Caco-2 (cell line): Measurements from ENCODE around the gene LIM2. TPM values are rescaled to one million over a fixed set of nuclear protein-coding genes. Genes with fewer than 3 reads are reported as not detected.
A peak's percentile ranks its signal among the peaks of the same experiment; 100 is the strongest.

Source experiments
- BruUV-seq: library from RNA; stranded (reverse); fragments of 400-500 nt; replicated peaks from 2 replicates; lab custom pipeline; 2021; lab: Mats Ljungman, UMichigan
- CTCF ChIA-PET: fragments of 300-600 bp; sonication (Branson Sonifier 250); formaldehyde crosslinking; loops from one replicate; lab custom pipeline; 2022; ENCODE audit warnings: antibody characterized with exemption; lab: Charles Lee
- POLR2A ChIA-PET: fragments of 300-600 bp; sonication (Branson Sonifier 250); formaldehyde crosslinking; loops from one replicate; lab custom pipeline; 2022; ENCODE audit warnings: antibody characterized with exemption; lab: Charles Lee
- DNase-seq, 2 experiments: peaks; one replicate each; pipeline versions ENCODE4 v3.0.0 to v3.0.0-alpha.2; 2020 to 2022
- H3K27me3 ChIP-seq: replicated peaks from 2 replicates; pipeline ENCODE4 v1.6.0; 2011; ENCODE audit warnings: low read length; ENCODE audit not compliant: control insufficient read depth, insufficient read depth
- H3K36me3 ChIP-seq: 2 replicates; pipeline ENCODE4 v1.5.1; 2011; ENCODE audit warnings: low read length; ENCODE audit not compliant: control insufficient read depth, insufficient read depth
- H3K4me1 ChIP-seq: fragments of 250-450 bp; sonication (Bioruptor Pico); 2 replicates; pipeline ENCODE4 v1.5.1; 2020; ENCODE audit warnings: mild to moderate bottlenecking
- H3K4me3 ChIP-seq: 2 replicates; pipeline ENCODE4 v1.5.1; 2011; ENCODE audit warnings: low read depth, mild to moderate bottlenecking, control low read depth, low read length
- H3K9me3 ChIP-seq: fragments of 250-450 bp; sonication (Bioruptor Pico); 2 replicates; pipeline ENCODE4 v1.5.1; 2020; ENCODE audit warnings: mild to moderate bottlenecking, moderate library complexity
- H3K27ac Mint-ChIP-seq: one replicate; pipeline ENCODE4 v1.8.0; 2022; ENCODE audit warnings: mixed read lengths; ENCODE audit not compliant: unreplicated experiment
- H3K27me3 Mint-ChIP-seq: one replicate; pipeline ENCODE4 v1.8.0; 2022; ENCODE audit warnings: mixed read lengths; ENCODE audit not compliant: insufficient read depth, unreplicated experiment
- H3K36me3 Mint-ChIP-seq: one replicate; pipeline ENCODE4 v1.8.0; 2022; ENCODE audit warnings: mild to moderate bottlenecking, mixed read lengths; ENCODE audit not compliant: insufficient read depth, unreplicated experiment
- H3K4me1 Mint-ChIP-seq: one replicate; pipeline ENCODE4 v1.8.0; 2022; ENCODE audit warnings: low read depth, mixed read lengths; ENCODE audit not compliant: unreplicated experiment
- H3K4me3 Mint-ChIP-seq: one replicate; pipeline ENCODE4 v1.8.0; 2022; ENCODE audit warnings: mild to moderate bottlenecking, moderate library complexity, mixed read lengths; ENCODE audit not compliant: unreplicated experiment
- H3K9me3 Mint-ChIP-seq: one replicate; pipeline ENCODE4 v1.8.0; 2022; ENCODE audit warnings: mixed read lengths; ENCODE audit not compliant: unreplicated experiment
- CTCF ChIP-seq, 2 experiments: fragments of 200-600 bp in 1 of 2; IDR thresholded peaks; 1 replicate in 1 of 2; 2 replicates in 1 of 2; pipeline versions ENCODE4 v1.5.1 to v1.8.0; 2011 to 2022; ENCODE audit warnings: antibody characterized with exemption in 1 of 2, control low read depth in 1 of 2, inconsistent platforms in 1 of 2, low read depth in 1 of 2, low read length in 1 of 2, mild to moderate bottlenecking in 1 of 2, moderate library complexity in 1 of 2; ENCODE audit not compliant: insufficient read depth in 1 of 2, severe bottlenecking in 1 of 2, unreplicated experiment in 1 of 2
- intact Hi-C: fragments of 100-400 bp; cut with micrococcal nuclease; formaldehyde crosslinking; loops from one replicate; pipeline ENCODE4 v1.10.0; 2022; ENCODE audit not compliant: unreplicated experiment
- total RNA-seq: library from RNA; stranded (reverse); gene quantifications from 2 replicates; pipeline ENCODE4 v1.2.3, GENCODE V29; 2022

The LIM2 gene
- total RNA-seq, 1 experiment from 2014 or later: not detected

- H3K4me3 Mint-ChIP-seq: peak overlapping the region; percentile 86
- CTCF ChIA-PET: interaction anchor here (2.3 to 3.9 kb wide), 3 partner anchors 14 to 27 kb away, joined by 24 to 46 read pairs (median 30); partner anchors contain the start of gene ETFB
Observed at GRCh38 chr19:51341066-51341465, 46.7 kb downstream of the LIM2 start.

GRCh38 chr19:51339687-51340656 is 47.8 kb downstream of the LIM2 start:
- intact Hi-C loops: loop anchor here (1.0 to 2.0 kb wide), 5 partner anchors 14 to 317 kb away; no protein-coding TSS in a partner anchor
- H3K27ac Mint-ChIP-seq: peak overlapping the region; percentile 91
- Histone ChIP-seq H3K4me3 (peak overlapping the region; percentile 78), H3K27me3 (no peaks in the 10 kb centered on the region), H3K9me3 (no peaks in the 10 kb centered on the region), H3K4me1 (peaks cover 26% of the 10 kb centered on the region), H3K36me3 (0 out of 2 replicates have a peak, but pooled peaks cover 1% of the 10 kb centered on the region)
- no peaks in the 10 kb centered on the region for H3K9me3 Mint-ChIP-seq
- no TSS peak for BruUV-seq
- ChIA-PET CTCF (interaction anchor here (0.6 to 3.9 kb wide), 18 partner anchors 15 to 621 kb away, joined by 3 to 46 read pairs (median 7); partner anchors contain the start of genes ETFB and NKG7), POLR2A (interaction anchor here (0.5 to 2.2 kb wide), 14 partner anchors 10 to 829 kb away, joined by 3 to 67 read pairs (median 6); partner anchors contain the start of genes ETFB, JOSD2 and ZNF175)
- H3K4me1 Mint-ChIP-seq: peaks cover 25% of the 10 kb centered on the region
- no peaks in the 10 kb centered on the region for H3K27me3 Mint-ChIP-seq
- peak in 1 of 2 experiments; percentile 33 for TF ChIP-seq CTCF (IDR thresholded peaks at IDR 0.05; ENCODE audit: insufficient read depth in 1 of 2, low read depth in 1 of 2, low read length in 1 of 2, severe bottlenecking in 1 of 2, unreplicated experiment in 1 of 2)
- H3K36me3 Mint-ChIP-seq: peaks cover 28% of the 10 kb centered on the region
- H3K4me3 Mint-ChIP-seq: peak overlapping the region; percentile 86
- DNase-seq: peak; percentile 99 to 100

More at GRCh38 chr19:51341066-51341465, 46.7 kb downstream of the LIM2 start:
- Mint-ChIP-seq H3K4me1 (peaks cover 25% of the 10 kb centered on the region), H3K27ac (peak overlapping the region; percentile 91), H3K9me3 (no peaks in the 10 kb centered on the region), H3K36me3 (peaks cover 34% of the 10 kb centered on the region), H3K27me3 (no peaks in the 10 kb centered on the region)
- POLR2A ChIA-PET: interaction anchor here (0.5 to 2.4 kb wide), 6 partner anchors 14 to 349 kb away, joined by 3 to 67 read pairs (median 7); no protein-coding TSS in a partner anchor
- peak overlapping the region; percentile 78 for H3K4me3 ChIP-seq
- no peaks in the 10 kb centered on the region for H3K27me3 ChIP-seq
- H3K36me3 ChIP-seq: 0 out of 2 replicates have a peak, but pooled peaks cover 1% of the 10 kb centered on the region
- no peak for DNase-seq
- H3K4me1 ChIP-seq: peaks cover 26% of the 10 kb centered on the region
- no peaks in the 10 kb centered on the region for H3K9me3 ChIP-seq
- TF ChIP-seq CTCF (IDR thresholded peaks at IDR 0.05; ENCODE audit: insufficient read depth in 1 of 2, low read depth in 1 of 2, low read length in 1 of 2, severe bottlenecking in 1 of 2, unreplicated experiment in 1 of 2): no peak
- BruUV-seq: no TSS peak
- intact Hi-C loops: no loop called here

GRCh38 chr19:51339313-51339686 is 48.5 kb downstream of the LIM2 start:
- H3K9me3 Mint-ChIP-seq: no peaks in the 10 kb centered on the region
- Histone ChIP-seq H3K9me3 (no peaks in the 10 kb centered on the region), H3K4me1 (peaks cover 26% of the 10 kb centered on the region), H3K4me3 (peak overlapping the region; percentile 78), H3K36me3 (0 out of 2 replicates have a peak, but pooled peaks cover 1% of the 10 kb centered on the region), H3K27me3 (no peaks in the 10 kb centered on the region)
- DNase-seq: no peak
- H3K4me1 Mint-ChIP-seq: peaks cover 25% of the 10 kb centered on the region
- peak overlapping the region; percentile 90 for H3K27ac Mint-ChIP-seq
- peak overlapping the region; percentile 86 for H3K4me3 Mint-ChIP-seq
- no peak for TF ChIP-seq CTCF (IDR thresholded peaks at IDR 0.05; ENCODE audit: insufficient read depth in 1 of 2, low read depth in 1 of 2, low read length in 1 of 2, severe bottlenecking in 1 of 2, unreplicated experiment in 1 of 2)
- CTCF ChIA-PET: interaction anchor here (0.6 to 3.9 kb wide), 18 partner anchors 15 to 621 kb away, joined by 3 to 46 read pairs (median 7); partner anchors contain the start of genes ETFB and NKG7
- intact Hi-C loops: loop anchor here (1.0 to 2.0 kb wide), 5 partner anchors 15 to 318 kb away; no protein-coding TSS in a partner anchor
- BruUV-seq: no TSS peak
- peaks cover 24% of the 10 kb centered on the region for H3K36me3 Mint-ChIP-seq
- POLR2A ChIA-PET: interaction anchor here (0.5 to 2.2 kb wide), 12 partner anchors 10 to 828 kb away, joined by 3 to 67 read pairs (median 7); partner anchors contain the start of genes ETFB, JOSD2 and ZNF175
- H3K27me3 Mint-ChIP-seq: no peaks in the 10 kb centered on the region
